Measurements from ENCODE around the gene UBA6.

Gene UBA6

DNA sequence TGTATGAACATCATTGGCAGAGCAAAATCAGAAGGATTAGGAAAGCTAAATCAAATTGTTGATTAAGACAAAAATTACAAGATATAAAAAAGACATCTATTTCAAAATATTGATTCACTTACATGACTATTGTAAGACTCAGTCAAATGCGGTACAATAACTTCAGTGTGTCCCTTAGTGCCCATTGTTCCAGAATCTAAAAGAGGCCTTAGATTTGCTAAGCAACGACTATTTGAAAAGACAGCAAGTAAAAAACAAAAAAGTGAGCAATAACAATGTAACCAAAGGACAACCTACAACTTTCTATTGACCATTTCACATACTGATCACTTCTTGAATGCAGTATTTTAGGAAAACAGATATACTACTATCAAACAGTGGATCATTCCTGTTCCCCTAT is 65.6 kb downstream of the UBA6 start:
- Histone ChIP-seq H3K27me3 (no peaks in the 10 kb centered on the region), H3K36me3 (peaks cover 37 to 71% (median 45%) of the 10 kb centered on the region in 3 donors), H3K9me3 (no peaks in the 10 kb centered on the region), H3K4me1 (no peaks in the 10 kb centered on the region), H3K4me3 (no peak overlapping the region), H3K27ac (no peak overlapping the region)
- TF ChIP-seq, protein P1, sequence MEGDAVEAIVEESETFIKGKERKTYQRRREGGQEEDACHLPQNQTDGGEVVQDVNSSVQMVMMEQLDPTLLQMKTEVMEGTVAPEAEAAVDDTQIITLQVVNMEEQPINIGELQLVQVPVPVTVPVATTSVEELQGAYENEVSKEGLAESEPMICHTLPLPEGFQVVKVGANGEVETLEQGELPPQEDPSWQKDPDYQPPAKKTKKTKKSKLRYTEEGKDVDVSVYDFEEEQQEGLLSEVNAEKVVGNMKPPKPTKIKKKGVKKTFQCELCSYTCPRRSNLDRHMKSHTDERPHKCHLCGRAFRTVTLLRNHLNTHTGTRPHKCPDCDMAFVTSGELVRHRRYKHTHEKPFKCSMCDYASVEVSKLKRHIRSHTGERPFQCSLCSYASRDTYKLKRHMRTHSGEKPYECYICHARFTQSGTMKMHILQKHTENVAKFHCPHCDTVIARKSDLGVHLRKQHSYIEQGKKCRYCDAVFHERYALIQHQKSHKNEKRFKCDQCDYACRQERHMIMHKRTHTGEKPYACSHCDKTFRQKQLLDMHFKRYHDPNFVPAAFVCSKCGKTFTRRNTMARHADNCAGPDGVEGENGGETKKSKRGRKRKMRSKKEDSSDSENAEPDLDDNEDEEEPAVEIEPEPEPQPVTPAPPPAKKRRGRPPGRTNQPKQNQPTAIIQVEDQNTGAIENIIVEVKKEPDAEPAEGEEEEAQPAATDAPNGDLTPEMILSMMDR (IDR thresholded peaks at IDR 0.05) = no peak
- DNase-seq = no peak
- intact Hi-C loops (cut with DNase I; ENCODE audit: low total_unique reads) = no loop called here

DNA sequence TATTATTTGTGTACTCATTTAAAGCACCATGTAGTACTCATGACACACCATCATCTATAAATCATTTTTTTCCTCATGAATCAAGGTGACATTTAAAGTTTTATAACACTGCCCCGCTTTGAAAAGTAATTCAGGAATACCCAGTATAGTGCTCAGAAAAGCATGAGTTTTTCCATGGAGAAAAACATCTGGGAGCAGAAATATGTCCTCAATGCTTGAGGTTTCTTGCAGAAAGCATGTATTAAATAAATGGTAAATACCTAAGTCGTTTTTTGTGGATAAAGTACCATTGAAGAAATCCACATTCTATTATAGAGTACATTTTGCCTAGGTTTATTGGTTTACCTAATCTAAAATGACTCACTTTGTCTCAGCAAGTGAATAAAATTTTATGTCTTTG is 66.2 kb downstream of the UBA6 start:
- Histone ChIP-seq H3K27me3 (no peaks in the 10 kb centered on the region), H3K4me3 (no peak overlapping the region), H3K4me1 (no peaks in the 10 kb centered on the region), H3K9me3 (no peaks in the 10 kb centered on the region), H3K27ac (no peak overlapping the region), H3K36me3 (peaks cover 37 to 77% (median 51%) of the 10 kb centered on the region in 3 donors)
- TF ChIP-seq, protein P1 (IDR thresholded peaks at IDR 0.05) = no peak
- no peak for DNase-seq
- intact Hi-C loops (cut with DNase I; ENCODE audit: low total_unique reads) = no loop called here

DNA sequence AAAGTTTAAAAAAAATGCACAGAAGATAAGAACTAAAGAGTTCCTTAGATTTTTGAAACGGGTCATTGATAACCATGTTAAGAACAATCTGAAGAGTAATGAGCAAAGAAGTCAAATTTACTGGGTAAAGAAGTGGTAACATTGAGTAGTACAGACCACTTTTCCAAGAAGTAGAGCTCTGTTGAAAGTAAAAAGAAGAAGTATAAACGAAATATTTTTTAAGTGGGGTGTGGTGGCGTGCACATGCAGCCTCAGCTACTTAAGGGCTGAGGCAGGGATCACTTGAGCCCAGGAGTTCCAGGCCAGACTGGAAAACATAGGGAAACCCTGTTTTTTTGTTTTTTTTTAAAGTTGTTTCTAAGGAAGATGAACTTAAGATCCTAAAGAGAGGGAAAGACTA is 68.5 kb downstream of the UBA6 start:
- TF ChIP-seq, protein P1 (IDR thresholded peaks at IDR 0.05) = no peak
- DNase-seq = no peak
- Histone ChIP-seq H3K4me3 (no peak overlapping the region), H3K27me3 (no peaks in the 10 kb centered on the region), H3K36me3 (peaks cover 46 to 76% (median 47%) of the 10 kb centered on the region in 3 donors), H3K27ac (no peak overlapping the region), H3K4me1 (no peaks in the 10 kb centered on the region), H3K9me3 (no peaks in the 10 kb centered on the region)
- intact Hi-C loops (cut with DNase I; ENCODE audit: low total_unique reads) = no loop called here

DNA sequence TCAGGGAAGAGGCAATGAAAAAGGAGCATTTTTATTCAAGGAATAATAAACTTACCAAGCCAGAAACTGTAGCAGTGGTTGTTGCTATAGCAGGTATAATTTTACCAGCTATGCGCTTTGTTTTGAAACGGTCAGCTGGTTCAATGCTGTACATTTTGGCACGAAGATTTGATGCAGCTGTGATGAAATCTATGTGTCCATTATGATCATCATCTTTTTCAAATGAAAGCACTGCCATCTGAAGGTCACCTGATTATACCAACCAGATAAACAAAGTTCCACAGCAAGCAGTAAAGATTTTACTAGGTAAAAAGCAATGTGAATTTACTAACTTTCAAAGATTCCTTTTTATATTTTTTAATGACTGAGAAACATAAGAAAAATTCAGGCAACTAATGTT is 76.0 kb downstream of the UBA6 start:
- H3K36me3 ChIP-seq = peaks cover 53 to 70% (median 67%) of the 10 kb centered on the region in 3 donors
- DNase-seq = no peak
- TF ChIP-seq, protein P1 (IDR thresholded peaks at IDR 0.05) = no peak

DNA sequence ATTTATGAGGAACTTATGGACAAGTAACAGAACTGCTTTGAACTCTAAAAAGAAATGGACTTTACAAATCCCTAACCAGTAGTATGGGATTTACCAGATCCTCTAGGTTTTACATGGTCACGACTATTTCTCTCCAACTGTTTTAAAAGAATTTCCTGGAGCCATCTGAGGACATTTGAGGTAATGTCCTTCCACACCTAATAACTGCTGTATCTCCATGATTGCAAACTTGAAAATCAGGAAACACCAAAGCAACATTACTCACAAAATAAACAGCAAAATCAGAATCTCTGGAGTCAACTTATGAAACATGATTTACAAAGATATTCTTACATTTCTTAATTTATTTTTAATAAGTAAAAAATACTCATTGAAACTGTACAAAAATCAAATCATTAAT is 84.5 kb downstream of the UBA6 start:
- TF ChIP-seq, protein P1 (IDR thresholded peaks at IDR 0.05) = no peak
- H3K27me3 ChIP-seq = no peaks in the 10 kb centered on the region
- no peak overlapping the region for H3K4me3 ChIP-seq
- peaks cover 30 to 44% (median 33%) of the 10 kb centered on the region in 3 donors for H3K36me3 ChIP-seq
- H3K27ac ChIP-seq = no peak overlapping the region
- intact Hi-C loops (cut with DNase I; ENCODE audit: low total_unique reads) = no loop called here
- no peak for DNase-seq
- H3K9me3 ChIP-seq = no peaks in the 10 kb centered on the region
- no peaks in the 10 kb centered on the region for H3K4me1 ChIP-seq

More for the DNA sequence above, 76.0 kb downstream of the UBA6 start:
- H3K4me3 ChIP-seq = no peak overlapping the region
- intact Hi-C loops (cut with DNase I; ENCODE audit: low total_unique reads) = loop anchor here (10.0 kb wide), 1 partner anchor 90 kb away; no protein-coding TSS in a partner anchor
- no peaks in the 10 kb centered on the region for H3K9me3 ChIP-seq
- H3K4me1 ChIP-seq = no peaks in the 10 kb centered on the region
- H3K27me3 ChIP-seq = no peaks in the 10 kb centered on the region
- H3K27ac ChIP-seq = no peak overlapping the region

DNA sequence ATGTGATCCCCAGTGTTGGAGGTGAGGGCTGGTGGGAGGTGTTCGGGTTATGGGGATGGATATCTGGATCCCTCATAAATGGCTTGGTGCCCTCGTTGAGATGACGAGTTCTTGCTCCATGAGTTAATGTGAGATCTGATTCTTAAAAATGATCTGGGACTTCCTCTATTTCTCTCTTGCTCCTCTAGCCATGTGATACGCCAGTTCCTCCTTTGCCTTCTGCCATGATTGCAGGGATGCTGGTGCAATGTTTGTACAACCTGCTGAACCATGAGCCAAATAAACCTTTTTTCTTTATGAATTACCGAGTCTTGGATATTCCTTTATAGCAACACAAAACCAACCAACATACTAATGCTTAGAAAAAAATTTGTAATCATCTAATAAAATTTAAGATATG is 85.8 kb downstream of the UBA6 start:
- TF ChIP-seq, protein P1 (IDR thresholded peaks at IDR 0.05) = no peak
- intact Hi-C loops (cut with DNase I; ENCODE audit: low total_unique reads) = no loop called here
- DNase-seq = no peak
- H3K27me3 ChIP-seq = no peaks in the 10 kb centered on the region
- H3K4me3 ChIP-seq = no peak overlapping the region
- H3K9me3 ChIP-seq = peaks cover 0 to 3% (median 0%) of the 10 kb centered on the region in 3 donors
- H3K4me1 ChIP-seq = no peaks in the 10 kb centered on the region
- H3K36me3 ChIP-seq = peaks cover 16 to 31% (median 30%) of the 10 kb centered on the region in 3 donors
- no peak overlapping the region for H3K27ac ChIP-seq

All from tibial artery (tissue), 4 donors.